Measurements from ENCODE around the gene MAGEA10.

DNA sequence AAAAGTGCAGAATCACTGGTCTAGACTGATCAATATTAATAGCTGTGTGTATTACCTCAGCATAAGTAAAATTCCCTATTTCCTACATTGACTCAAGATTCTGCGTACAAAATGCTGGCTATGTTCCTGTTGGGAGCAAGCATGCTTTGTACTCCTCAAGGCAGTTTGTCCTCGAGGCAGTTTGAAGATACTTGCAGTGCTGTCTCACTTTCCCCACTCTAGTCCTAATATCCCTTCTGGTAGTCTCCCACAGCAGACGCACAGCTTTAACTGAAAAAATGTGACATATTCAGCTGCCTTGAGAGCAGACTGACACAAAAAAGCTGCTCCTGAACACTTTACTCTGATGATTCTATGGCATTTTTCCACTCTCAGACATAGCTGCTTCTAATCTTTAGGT, 12.9 kb upstream of the MAGEA10 start:
- no peak for TF ChIP-seq POLR2A (IDR thresholded peaks at IDR 0.05)
- TF ChIP-seq, protein P1, sequence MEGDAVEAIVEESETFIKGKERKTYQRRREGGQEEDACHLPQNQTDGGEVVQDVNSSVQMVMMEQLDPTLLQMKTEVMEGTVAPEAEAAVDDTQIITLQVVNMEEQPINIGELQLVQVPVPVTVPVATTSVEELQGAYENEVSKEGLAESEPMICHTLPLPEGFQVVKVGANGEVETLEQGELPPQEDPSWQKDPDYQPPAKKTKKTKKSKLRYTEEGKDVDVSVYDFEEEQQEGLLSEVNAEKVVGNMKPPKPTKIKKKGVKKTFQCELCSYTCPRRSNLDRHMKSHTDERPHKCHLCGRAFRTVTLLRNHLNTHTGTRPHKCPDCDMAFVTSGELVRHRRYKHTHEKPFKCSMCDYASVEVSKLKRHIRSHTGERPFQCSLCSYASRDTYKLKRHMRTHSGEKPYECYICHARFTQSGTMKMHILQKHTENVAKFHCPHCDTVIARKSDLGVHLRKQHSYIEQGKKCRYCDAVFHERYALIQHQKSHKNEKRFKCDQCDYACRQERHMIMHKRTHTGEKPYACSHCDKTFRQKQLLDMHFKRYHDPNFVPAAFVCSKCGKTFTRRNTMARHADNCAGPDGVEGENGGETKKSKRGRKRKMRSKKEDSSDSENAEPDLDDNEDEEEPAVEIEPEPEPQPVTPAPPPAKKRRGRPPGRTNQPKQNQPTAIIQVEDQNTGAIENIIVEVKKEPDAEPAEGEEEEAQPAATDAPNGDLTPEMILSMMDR (IDR thresholded peaks at IDR 0.05) = no peak

Measured in ovary (tissue), 3 donors.